Naive thymus-derived CD8-positive, alpha-beta T cell (primary cell): ENCODE results near the gene WNT3A. TPM values are rescaled to one million over a fixed set of nuclear protein-coding genes. Genes with fewer than 3 reads are reported as not detected.
A peak's percentile ranks its signal among the peaks of the same experiment; 100 is the strongest.

Experiments
- ATAC-seq, 2 donors: fragments of 150-1000 bp; cut with Tn5 transposase in 1 of 2; sonication (Bioruptor Pico), chemical (Tn5 transposase) in 1 of 2; 1 replicate in 1 of 2; 2 replicates in 1 of 2; pipeline ENCODE4 v1.10.0; 2021; ENCODE audit warnings: mild to moderate bottlenecking in 2 of 2, moderate library complexity in 2 of 2
- POLR2A ChIA-PET: fragments of 350-600 bp; sonication (Branson Sonifier 250); formaldehyde crosslinking; loops from one replicate; lab custom pipeline; 2021; ENCODE audit warnings: antibody characterized with exemption; lab: Charles Lee
- DNase-seq, 10 donors: peaks; one replicate each; pipeline versions ENCODE4 v3.0.0 to v3.0.0-alpha.2; 2020 to 2022
- H3K27ac Mint-ChIP-seq, 10 donors: one replicate each; pipeline ENCODE4 v1.8.0; 2020 to 2022; ENCODE audit warnings: mild to moderate bottlenecking in 10 of 10, mixed read lengths in 10 of 10, moderate library complexity in 4 of 10, inconsistent platforms in 1 of 10
- H3K27me3 Mint-ChIP-seq, 5 donors: one replicate each; pipeline ENCODE4 v1.8.0; 2021 to 2022; ENCODE audit warnings: mixed read lengths in 5 of 5
- H3K36me3 Mint-ChIP-seq, 3 donors: one replicate each; pipeline ENCODE4 v1.8.0; 2020 to 2022; ENCODE audit warnings: mixed read lengths in 3 of 3, mild to moderate bottlenecking in 2 of 3, inconsistent platforms in 1 of 3
- H3K4me1 Mint-ChIP-seq, 4 donors: one replicate each; pipeline ENCODE4 v1.8.0; 2021 to 2022; ENCODE audit warnings: mixed read lengths in 4 of 4
- H3K4me3 Mint-ChIP-seq, 10 donors: one replicate each; pipeline ENCODE4 v1.8.0; 2020 to 2022; ENCODE audit warnings: mild to moderate bottlenecking in 10 of 10, mixed read lengths in 10 of 10, moderate library complexity in 6 of 10, inconsistent platforms in 1 of 10
- H3K9me3 Mint-ChIP-seq, 9 donors: one replicate each; pipeline ENCODE4 v1.8.0; 2020 to 2022; ENCODE audit warnings: mixed read lengths in 9 of 9, mild to moderate bottlenecking in 3 of 9, inconsistent platforms in 1 of 9, moderate library complexity in 1 of 9
- polyA plus RNA-seq, 3 donors: library from polyadenylated mRNA; unstranded; fragments of 300-500 nt; fragmentation: Illumina TruSeq; gene quantifications; one replicate each; pipeline ENCODE4 v1.2.3, GENCODE V29; 2021
- total RNA-seq, 8 experiments: library from RNA in 2 of 8; stranded (reverse) in 2 of 8; gene quantifications; one replicate each; pipeline ENCODE4 v1.2.3 and lab custom pipeline; 2021 to 2026

WNT3A gene
- total and polyA plus RNA-seq, 5 experiments from 2014 or later = not detected

DNA sequence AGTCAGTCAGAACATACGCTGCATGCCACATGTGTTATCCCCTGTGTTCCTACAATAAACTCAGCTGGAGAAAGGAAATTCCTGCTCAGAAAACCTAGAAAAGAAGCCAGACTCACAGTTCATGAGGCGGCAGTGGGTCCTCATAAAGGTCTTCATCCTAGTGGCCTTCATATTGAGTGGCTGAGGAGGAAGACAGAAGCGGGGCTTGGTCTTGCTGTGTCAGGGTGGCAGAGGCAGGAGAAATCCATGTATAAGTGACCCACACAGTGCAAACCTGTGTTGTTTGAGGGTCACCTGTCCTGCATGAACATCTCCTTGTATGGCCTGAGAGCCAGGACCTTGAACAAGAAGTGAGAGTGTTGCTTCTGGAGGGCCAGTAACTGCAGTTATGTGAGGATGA, 4.0 kb upstream of the WNT3A start:
- Mint-ChIP-seq H3K27ac (no peak overlapping the region), H3K9me3 (peaks cover 0 to 11% (median 5%) of the 10 kb centered on the region in 9 donors), H3K27me3 (peaks cover 4 to 70% (median 39%) of the 10 kb centered on the region in 5 donors), H3K4me1 (peaks cover 0 to 14% (median 6%) of the 10 kb centered on the region in 4 donors), H3K36me3 (peaks cover 2 to 5% (median 3%) of the 10 kb centered on the region in 3 donors), H3K4me3 (no peak overlapping the region)
- POLR2A ChIA-PET = no interaction called here
- ATAC-seq (no peak), DNase-seq (no peak)

DNA sequence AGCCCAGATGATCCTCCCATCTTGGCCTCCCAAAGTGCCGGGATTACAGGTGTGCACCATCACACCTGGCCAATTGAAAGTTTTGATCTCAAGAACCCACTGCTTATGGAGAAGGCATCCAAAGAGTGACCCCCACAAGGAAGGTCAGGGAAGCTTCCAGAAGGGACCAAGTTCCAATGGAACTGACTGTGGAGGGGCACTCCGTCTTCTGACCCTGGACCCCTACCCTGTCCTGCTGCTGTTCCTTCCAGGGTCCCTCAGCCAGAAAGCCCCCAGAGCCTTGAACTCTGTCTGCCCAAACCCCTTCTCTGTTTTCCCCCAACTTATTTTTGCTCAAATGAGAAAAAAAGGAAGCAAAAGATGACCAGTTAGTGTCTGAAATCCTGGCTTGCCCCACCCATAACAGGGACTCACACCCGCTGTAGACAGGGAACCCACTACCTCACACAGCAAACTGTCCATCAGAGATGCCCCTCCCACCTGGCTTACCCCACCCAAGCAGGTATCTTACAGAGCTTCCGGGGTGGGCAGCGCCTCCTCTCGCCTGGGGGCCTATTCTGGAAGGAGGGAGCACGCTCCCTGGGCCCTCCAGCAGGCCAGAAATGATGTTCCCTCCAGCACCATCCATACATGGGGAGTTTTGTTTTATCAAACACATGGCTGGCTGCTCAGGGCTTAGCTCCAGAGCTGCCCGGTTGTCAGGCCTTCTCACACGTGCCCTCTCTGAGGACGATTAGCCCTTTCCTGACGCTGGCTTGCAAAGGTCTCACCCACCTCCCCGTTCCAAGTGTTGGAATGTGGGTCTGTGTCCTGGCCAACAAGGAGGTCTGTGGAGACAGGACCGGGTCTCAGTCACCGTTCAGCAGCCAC, 3.1 kb upstream of the WNT3A start:
- H3K36me3 Mint-ChIP-seq = peaks cover 0 to 2% (median 0%) of the 10 kb centered on the region in 3 donors
- no peak for ATAC-seq
- peak in 1 of 10 donors; percentile 12 for DNase-seq
- H3K4me3 Mint-ChIP-seq = no peak overlapping the region
- POLR2A ChIA-PET = interaction anchor here (0.6 to 1.3 kb wide), 2 partner anchors 14 to 78 kb away, joined by 4 to 6 read pairs; no protein-coding TSS in a partner anchor
- peak overlapping the region in 1 of 10 donors; percentile 55 for H3K27ac Mint-ChIP-seq
- H3K9me3 Mint-ChIP-seq = peaks cover 0 to 5% (median 0%) of the 10 kb centered on the region in 9 donors
- H3K27me3 Mint-ChIP-seq = peaks cover 5 to 70% (median 38%) of the 10 kb centered on the region in 5 donors
- peaks cover 1 to 15% (median 7%) of the 10 kb centered on the region in 4 donors for H3K4me1 Mint-ChIP-seq

DNA sequence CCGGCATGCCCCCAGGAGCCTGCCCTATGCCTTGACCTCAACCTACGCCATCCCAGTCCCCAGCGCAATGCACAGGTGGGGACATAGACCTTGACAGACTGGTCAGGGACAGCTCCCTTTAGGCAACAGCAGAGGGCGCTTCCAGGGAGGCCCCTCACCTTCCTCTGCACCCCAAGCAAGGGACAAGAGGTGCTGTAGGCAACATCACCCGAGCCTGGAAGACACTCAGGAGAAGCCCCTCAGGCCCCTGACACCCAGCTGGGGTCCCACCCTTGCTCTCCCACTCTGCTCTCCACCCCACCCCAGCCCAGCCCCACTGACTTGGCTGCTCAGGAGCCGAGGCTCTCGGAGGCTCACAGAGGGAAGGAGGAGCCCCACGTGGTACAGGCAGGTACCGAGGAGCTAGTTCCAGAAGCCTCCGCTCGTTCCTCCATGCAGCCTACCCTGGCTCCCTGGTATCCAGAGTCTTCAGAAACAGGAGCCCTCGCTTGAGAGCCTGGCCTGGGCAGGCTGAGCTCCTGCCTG, 2.4 kb upstream of the WNT3A start:
- ATAC-seq = peak in 1 of 2 donors; percentile 65
- Mint-ChIP-seq H3K9me3 (no peaks in the 10 kb centered on the region), H3K27me3 (peaks cover 6 to 77% (median 39%) of the 10 kb centered on the region in 5 donors), H3K36me3 (peaks cover 0 to 2% (median 0%) of the 10 kb centered on the region in 3 donors), H3K4me1 (peaks cover 2 to 22% (median 11%) of the 10 kb centered on the region in 4 donors), H3K27ac (no peak overlapping the region), H3K4me3 (peak overlapping the region in 3 of 10 donors; percentile 38 to 65 (median 64))
- DNase-seq = peak in 2 of 10 donors; percentile 16 to 19
- POLR2A ChIA-PET = interaction anchor here (1.3 kb wide), 1 partner anchor 78 kb away, joined by 4 read pairs; no protein-coding TSS in a partner anchor

DNA sequence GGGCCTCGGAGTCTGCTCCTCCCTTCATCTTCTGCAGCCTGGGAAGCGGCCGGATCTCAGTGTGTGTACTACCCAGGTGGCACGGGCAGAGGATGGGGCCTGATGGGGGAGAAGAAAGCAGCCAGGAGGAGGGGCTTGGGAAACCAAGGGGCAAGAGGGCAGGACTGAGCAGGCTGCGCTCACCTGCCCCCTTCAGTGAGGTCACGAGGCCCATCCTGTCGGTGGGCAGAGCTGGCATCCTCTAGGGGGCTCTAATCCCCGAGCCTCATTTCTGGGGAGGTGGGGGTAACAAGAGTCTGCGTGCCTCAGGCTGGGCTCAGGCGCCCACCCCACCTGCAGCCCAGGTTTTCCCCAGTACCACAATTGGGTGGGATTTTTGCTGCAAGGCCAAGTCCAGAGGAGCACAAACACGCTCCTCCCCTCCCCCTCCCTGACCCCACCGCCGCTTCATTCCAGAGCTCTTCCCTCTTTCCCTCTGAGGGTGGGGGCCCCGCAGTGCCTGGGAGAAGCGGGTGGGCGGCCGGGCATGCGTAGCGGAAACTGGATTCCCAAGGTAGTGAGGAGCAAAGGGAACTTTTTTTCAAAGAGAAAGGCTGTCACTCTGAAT, 1.8 kb upstream of the WNT3A start:
- ATAC-seq = peak in 1 of 2 donors; percentile 30

DNA sequence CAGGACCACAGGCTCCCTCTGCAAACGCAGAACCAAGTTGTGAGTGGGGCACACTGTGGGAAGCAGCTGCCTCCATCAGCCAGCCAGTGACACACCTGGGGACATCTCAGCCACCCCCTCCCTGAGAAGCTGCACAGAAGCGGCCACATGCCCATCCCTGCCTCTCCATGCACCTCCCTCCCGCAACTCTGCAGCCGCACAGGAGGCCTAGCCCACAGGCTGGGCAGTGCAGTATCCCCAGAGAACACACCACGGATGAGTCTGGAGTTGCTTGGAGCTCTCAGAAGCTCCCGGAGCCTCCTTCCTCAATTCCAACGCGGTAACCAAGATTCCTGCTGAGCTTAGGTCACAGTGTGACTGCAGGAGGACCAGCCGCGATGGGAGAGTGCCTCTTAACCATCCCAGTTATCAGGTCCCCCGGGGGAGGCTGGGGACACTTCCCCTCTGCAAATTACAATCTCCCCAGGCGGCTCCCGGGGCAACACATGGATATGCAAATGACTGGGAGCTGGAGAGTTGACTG, 1.2 kb upstream of the WNT3A start:
- peak in 1 of 10 donors; percentile 10 for DNase-seq
- POLR2A ChIA-PET = no interaction called here
- no peaks in the 10 kb centered on the region for H3K9me3 Mint-ChIP-seq
- no peak for ATAC-seq
- peaks cover 6 to 27% (median 15%) of the 10 kb centered on the region in 4 donors for H3K4me1 Mint-ChIP-seq
- H3K27ac Mint-ChIP-seq = no peak overlapping the region
- peak overlapping the region in 3 of 10 donors; percentile 20 to 65 (median 38) for H3K4me3 Mint-ChIP-seq
- H3K36me3 Mint-ChIP-seq = peaks cover 0 to 2% (median 0%) of the 10 kb centered on the region in 3 donors
- H3K27me3 Mint-ChIP-seq = peaks cover 6 to 79% (median 46%) of the 10 kb centered on the region in 5 donors

More for the DNA sequence above, 1.8 kb upstream of the WNT3A start:
- peaks cover 6 to 79% (median 42%) of the 10 kb centered on the region in 5 donors for H3K27me3 Mint-ChIP-seq
- no peak overlapping the region for H3K27ac Mint-ChIP-seq
- POLR2A ChIA-PET = interaction anchor here (1.3 kb wide), 1 partner anchor 77 kb away, joined by 4 read pairs; no protein-coding TSS in a partner anchor
- peaks cover 6 to 27% (median 14%) of the 10 kb centered on the region in 4 donors for H3K4me1 Mint-ChIP-seq
- H3K4me3 Mint-ChIP-seq = peak overlapping the region in 5 of 10 donors; percentile 3 to 65 (median 38)
- peaks cover 0 to 2% (median 0%) of the 10 kb centered on the region in 3 donors for H3K36me3 Mint-ChIP-seq
- peak in 1 of 10 donors; percentile 13 for DNase-seq
- H3K9me3 Mint-ChIP-seq = no peaks in the 10 kb centered on the region

DNA sequence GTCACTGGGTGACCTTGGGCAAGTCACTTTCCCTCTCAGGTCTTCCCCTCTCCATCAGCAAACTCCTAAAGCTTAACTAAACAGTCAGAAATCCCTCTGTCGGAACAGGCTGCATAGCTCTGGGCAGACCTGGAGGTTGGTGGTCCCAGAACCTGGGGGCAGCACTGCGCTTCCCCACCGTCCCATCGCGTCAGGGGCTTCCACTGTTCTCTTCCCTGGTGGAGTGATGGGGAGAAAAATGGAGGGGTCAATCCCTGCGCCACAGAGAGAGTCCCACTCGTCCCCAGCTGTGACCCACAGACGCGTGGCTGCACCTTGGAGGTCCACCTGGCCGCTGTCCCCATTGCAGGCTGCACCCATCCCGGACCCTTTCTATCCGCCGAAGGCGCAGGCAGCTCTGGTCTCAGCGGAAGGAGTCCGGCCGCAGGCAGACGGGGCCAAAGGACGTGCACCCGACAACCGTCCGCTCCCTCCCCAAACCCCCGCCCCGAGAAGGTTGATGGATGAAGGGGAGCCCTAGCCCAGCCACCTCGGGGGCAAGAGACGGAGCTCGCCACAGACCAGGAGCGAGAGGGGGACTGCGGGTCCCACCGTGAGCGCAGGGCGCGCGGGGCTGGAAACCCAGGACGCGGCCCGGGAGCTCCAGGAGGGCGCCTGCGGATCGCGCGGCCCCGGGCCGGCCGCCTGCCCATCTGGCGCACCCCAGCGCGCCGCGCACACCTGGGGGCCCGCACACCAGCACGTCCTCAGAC, 588 bp upstream of the WNT3A start:
- Mint-ChIP-seq H3K9me3 (no peaks in the 10 kb centered on the region), H3K4me3 (peak overlapping the region in 2 of 10 donors; percentile 20 to 30), H3K4me1 (peaks cover 6 to 27% (median 16%) of the 10 kb centered on the region in 4 donors), H3K27ac (no peak overlapping the region), H3K36me3 (peaks cover 0 to 2% (median 0%) of the 10 kb centered on the region in 3 donors), H3K27me3 (peaks cover 6 to 79% (median 47%) of the 10 kb centered on the region in 5 donors)
- POLR2A ChIA-PET = no interaction called here
- DNase-seq (peak in 1 of 10 donors; percentile 13), ATAC-seq (no peak)

DNA sequence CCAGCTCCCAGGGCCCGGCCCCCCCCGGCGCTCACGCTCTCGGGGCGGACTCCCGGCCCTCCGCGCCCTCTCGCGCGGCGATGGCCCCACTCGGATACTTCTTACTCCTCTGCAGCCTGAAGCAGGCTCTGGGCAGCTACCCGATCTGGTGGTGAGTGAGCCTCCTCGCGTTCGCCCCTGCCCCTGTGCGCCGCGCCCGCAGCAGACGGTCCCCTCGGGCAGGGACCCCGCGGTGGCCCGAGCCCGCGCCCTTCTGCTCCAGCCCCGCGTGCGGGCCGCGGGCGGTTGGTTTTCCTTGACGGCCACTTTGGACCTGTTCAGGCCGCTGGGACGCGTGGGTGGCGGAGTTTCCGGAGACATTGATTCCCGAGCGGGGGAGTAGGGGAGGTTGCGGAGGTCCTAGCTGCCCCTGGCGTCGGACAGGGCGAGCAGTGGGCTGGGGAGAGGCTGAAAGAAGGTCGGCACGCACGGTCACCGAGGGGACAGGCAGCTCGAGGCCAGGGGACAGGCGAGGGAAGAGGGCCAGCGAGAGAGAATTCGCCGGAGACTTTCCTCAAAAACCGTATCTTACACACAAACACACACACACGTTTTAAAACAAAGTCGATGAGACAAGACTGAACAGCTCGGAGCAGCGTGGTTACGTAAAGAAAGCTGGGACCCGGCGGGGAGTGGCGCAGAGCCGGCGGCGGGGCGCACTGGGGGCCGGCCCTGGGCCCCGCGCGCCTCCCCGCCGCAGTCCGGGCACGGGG, 427 bp downstream of the WNT3A start:
- H3K27me3 Mint-ChIP-seq = peaks cover 9 to 76% (median 44%) of the 10 kb centered on the region in 5 donors
- H3K4me3 Mint-ChIP-seq = peak overlapping the region in 3 of 10 donors; percentile 2 to 33 (median 15)
- peaks cover 0 to 2% (median 0%) of the 10 kb centered on the region in 3 donors for H3K36me3 Mint-ChIP-seq
- peaks cover 7 to 27% (median 16%) of the 10 kb centered on the region in 4 donors for H3K4me1 Mint-ChIP-seq
- DNase-seq (peak in 1 of 10 donors; percentile 15), ATAC-seq (no peak)
- POLR2A ChIA-PET = no interaction called here
- no peak overlapping the region for H3K27ac Mint-ChIP-seq
- H3K9me3 Mint-ChIP-seq = no peaks in the 10 kb centered on the region

DNA sequence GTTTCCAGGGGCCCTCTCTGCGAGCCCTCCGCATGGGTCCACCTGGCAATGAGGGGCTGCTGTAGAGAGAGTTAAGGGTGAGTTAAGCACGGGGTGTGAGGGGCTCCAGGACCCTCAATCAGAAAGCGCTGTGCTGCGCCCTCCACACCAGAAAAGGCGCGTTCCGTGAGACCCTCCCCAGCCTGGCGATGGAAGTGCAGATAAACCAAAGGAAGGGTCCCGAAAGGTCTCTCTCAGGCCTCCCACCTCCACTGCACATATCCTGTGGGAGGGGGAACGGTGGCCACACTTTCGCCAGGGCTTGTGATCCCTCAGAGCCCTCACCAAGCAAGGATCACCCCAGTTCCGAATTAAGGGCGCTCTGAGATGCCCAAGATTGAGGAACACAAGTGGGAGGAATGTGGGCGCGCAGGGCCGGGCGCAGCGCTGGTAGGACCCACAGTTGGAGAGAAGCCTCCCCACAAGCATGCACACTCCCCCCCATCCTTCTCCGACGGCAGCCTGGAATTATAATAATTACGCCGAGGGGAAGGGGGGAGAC, 1.1 kb downstream of the WNT3A start:
- Mint-ChIP-seq H3K27ac (no peak overlapping the region), H3K4me3 (peak overlapping the region in 1 of 10 donors; percentile 10), H3K4me1 (peaks cover 7 to 27% (median 16%) of the 10 kb centered on the region in 4 donors), H3K36me3 (peaks cover 0 to 2% (median 0%) of the 10 kb centered on the region in 3 donors), H3K27me3 (peaks cover 9 to 73% (median 40%) of the 10 kb centered on the region in 5 donors), H3K9me3 (no peaks in the 10 kb centered on the region)
- peak in 1 of 10 donors; percentile 4 for DNase-seq
- no peak for ATAC-seq
- POLR2A ChIA-PET = no interaction called here

DNA sequence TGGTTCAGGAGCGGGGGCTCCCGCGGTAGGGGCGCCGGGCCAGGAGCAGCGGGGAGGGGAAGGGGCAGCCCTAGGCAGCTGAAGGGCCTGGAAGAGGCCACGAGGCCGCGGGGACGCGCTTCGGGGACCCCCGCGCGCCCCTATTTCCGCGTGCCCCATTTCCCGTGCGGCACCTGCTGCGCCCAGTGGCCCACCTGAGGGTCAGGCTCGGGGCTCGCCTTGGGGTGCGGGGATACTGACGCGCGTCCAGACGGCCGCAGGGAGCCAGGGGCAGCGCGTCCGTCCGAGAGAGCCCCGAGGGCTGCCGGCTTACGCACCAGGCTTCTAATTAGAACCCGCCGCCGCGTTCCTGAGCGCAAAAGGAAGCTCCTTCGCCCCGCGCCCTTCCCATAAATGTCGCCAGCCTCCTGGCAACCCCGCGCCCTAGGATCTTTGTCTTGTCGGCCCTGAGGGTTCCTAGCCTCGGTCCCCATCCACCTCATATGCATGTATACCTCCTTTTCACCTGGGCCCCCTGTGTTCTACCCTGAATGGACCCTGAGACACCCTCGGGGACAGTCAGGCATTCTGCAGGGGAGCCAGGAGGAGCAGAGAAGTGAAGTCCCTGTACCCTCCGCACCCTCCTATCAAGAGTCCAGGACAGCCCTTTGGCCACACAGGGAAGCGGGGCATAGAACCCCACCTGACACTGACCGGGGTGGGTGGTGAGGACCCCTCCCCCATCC, 1.8 kb downstream of the WNT3A start:
- peak overlapping the region in 7 of 10 donors; percentile 12 to 69 (median 56) for H3K4me3 Mint-ChIP-seq
- H3K36me3 Mint-ChIP-seq = peaks cover 0 to 2% (median 0%) of the 10 kb centered on the region in 3 donors
- peaks cover 7 to 27% (median 16%) of the 10 kb centered on the region in 4 donors for H3K4me1 Mint-ChIP-seq
- ATAC-seq (no peak), DNase-seq (peak in 1 of 10 donors; percentile 14)
- H3K9me3 Mint-ChIP-seq = no peaks in the 10 kb centered on the region
- H3K27me3 Mint-ChIP-seq = peaks cover 9 to 74% (median 41%) of the 10 kb centered on the region in 5 donors
- H3K27ac Mint-ChIP-seq = peak overlapping the region in 1 of 10 donors; percentile 45
- POLR2A ChIA-PET = no interaction called here

DNA sequence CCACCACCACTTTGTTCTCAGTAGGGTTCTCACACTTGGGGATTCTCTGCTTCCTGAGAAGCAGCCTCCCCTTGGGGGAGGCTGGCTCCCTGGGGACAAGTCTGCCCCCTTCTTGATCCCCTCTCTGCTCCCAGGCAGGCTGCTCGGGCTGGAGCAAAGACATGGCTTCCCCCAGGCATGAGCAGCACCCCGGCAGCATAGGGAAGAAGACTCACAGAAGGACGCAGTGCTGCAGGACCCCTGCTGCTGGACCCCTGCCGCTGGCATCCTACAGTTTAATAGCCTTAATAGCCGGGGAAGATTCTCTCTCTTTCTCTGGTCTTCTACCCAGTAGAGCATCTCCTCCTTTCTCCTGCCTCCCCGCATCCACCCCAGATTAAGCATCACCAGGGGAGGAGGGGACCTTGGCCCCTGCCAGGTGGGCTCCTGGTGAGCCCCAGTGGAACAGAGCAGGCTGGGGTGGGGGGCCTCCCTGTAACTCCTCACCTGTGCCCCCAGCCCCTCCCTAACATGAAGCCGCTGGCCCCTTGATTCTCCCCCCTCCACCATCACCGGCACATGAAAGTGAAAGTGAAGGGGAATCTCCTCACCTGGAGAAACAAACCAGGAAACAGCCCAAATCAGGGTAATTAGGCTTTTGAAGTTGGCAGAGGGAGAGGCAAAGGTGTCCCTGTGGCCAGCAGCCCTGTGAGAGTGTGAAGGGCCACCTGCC, 2.5 kb downstream of the WNT3A start:
- ATAC-seq (no peak), DNase-seq (peak in 1 of 10 donors; percentile 14)
- H3K9me3 Mint-ChIP-seq = no peaks in the 10 kb centered on the region
- peak overlapping the region in 2 of 10 donors; percentile 45 to 52 for H3K27ac Mint-ChIP-seq
- peaks cover 0 to 2% (median 0%) of the 10 kb centered on the region in 3 donors for H3K36me3 Mint-ChIP-seq
- H3K27me3 Mint-ChIP-seq = peaks cover 8 to 72% (median 40%) of the 10 kb centered on the region in 5 donors
- peaks cover 7 to 25% (median 16%) of the 10 kb centered on the region in 4 donors for H3K4me1 Mint-ChIP-seq
- POLR2A ChIA-PET = no interaction called here
- peak overlapping the region in 8 of 10 donors; percentile 41 to 69 (median 52) for H3K4me3 Mint-ChIP-seq
